NOMO-1 treated with dmso at 0.1 percent for 144 hours (cell line): ENCODE data around the gene SRP68.

Experiments used
- DNase-seq: peaks from one replicate; lab custom pipeline; 2025; ENCODE audit not compliant: unreplicated experiment; lab: John Stamatoyannopoulos, UW

SRP68 gene

GRCh38 chr17:76072148-76072858 lies at the start of gene SRP68:
TSS of gene SRP68 (minus strand) at chr17:76072517. CDS start at chr17:76072491, 26 bp downstream.
- peak; percentile 83 for DNase-seq

- no peak for DNase-seq
Observed at GRCh38 chr17:76121932-76122430, 49.7 kb upstream of the SRP68 start.

GRCh38 chr17:76120658-76121008 lies 48.3 kb upstream of the SRP68 start:
- no peak for DNase-seq

- DNase-seq: no peak
Observed at GRCh38 chr17:76119409-76120371, 47.4 kb upstream of the SRP68 start.

- DNase-seq: no peak
Observed at GRCh38 chr17:76115138-76115754, 42.9 kb upstream of the SRP68 start.

GRCh38 chr17:76111956-76112355 lies 39.6 kb upstream of the SRP68 start:
- DNase-seq: no peak

GRCh38 chr17:76107509-76107908 lies 35.2 kb upstream of the SRP68 start:
- DNase-seq: no peak

GRCh38 chr17:76106703-76107102 lies 34.4 kb upstream of the SRP68 start:
- no peak for DNase-seq

- DNase-seq: no peak
Observed at GRCh38 chr17:76104896-76105231, 32.5 kb upstream of the SRP68 start.

GRCh38 chr17:76104140-76104895 lies 32.0 kb upstream of the SRP68 start:
- peak; percentile 45 for DNase-seq

GRCh38 chr17:76103274-76104139 lies 31.2 kb upstream of the SRP68 start, which contains the start of gene EXOC7:
TSS of gene EXOC7 (minus strand) at chr17:76103787. CDS start at chr17:76103692, 95 bp downstream.
- peak; percentile 92 for DNase-seq

- DNase-seq: no peak
Observed at GRCh38 chr17:76102944-76103273, 30.6 kb upstream of the SRP68 start.

GRCh38 chr17:76097716-76098295 lies 25.5 kb upstream of the SRP68 start:
- DNase-seq: no peak

GRCh38 chr17:76095943-76096342 lies 23.6 kb upstream of the SRP68 start:
- DNase-seq: no peak

- DNase-seq: no peak
Observed at GRCh38 chr17:76094046-76094445, 21.7 kb upstream of the SRP68 start.

GRCh38 chr17:76092526-76093413 lies 20.5 kb upstream of the SRP68 start:
- no peak for DNase-seq

GRCh38 chr17:76091526-76092286 lies 19.4 kb upstream of the SRP68 start:
- DNase-seq: no peak
